H9 (cell line): ENCODE results near the gene KIF9. TPM values are rescaled to one million over a fixed set of nuclear protein-coding genes. Genes with fewer than 3 reads are reported as not detected.

Experiments used
- DNase-seq: peaks from one replicate; pipeline ENCODE4 v3.0.0-alpha.2; 2017
- H2AFZ ChIP-seq: one replicate; pipeline ENCODE4 v1.6.1; 2013; ENCODE audit warnings: mild to moderate bottlenecking, low read length, control low read depth, moderate library complexity
- H2AK5ac ChIP-seq: 2 replicates; pipeline ENCODE4 v1.6.1; 2013; ENCODE audit warnings: low read length, control low read depth, mixed read lengths; ENCODE audit not compliant: insufficient read length
- H2BK120ac ChIP-seq: one replicate; pipeline ENCODE4 v1.6.1; 2013; ENCODE audit warnings: low read depth, mild to moderate bottlenecking, low read length, control low read depth, inconsistent platforms; ENCODE audit not compliant: poor library complexity, severe bottlenecking
- H2BK12ac ChIP-seq: 2 replicates; pipeline ENCODE4 v1.6.1; 2013; ENCODE audit warnings: low read length, control low read depth, mixed read lengths, low read depth; ENCODE audit not compliant: insufficient read length
- H2BK15ac ChIP-seq: 2 replicates; pipeline ENCODE4 v1.6.1; 2013; ENCODE audit warnings: low read depth, low read length, control low read depth
- H2BK20ac ChIP-seq: one replicate; pipeline ENCODE4 v1.6.1; 2013; ENCODE audit warnings: low read depth, mild to moderate bottlenecking, low read length, control low read depth, inconsistent platforms; ENCODE audit not compliant: poor library complexity, severe bottlenecking
- H2BK5ac ChIP-seq: 2 replicates; pipeline ENCODE4 v1.6.1; 2013; ENCODE audit warnings: low read length, control low read depth, mixed read lengths; ENCODE audit not compliant: insufficient read length
- H3K14ac ChIP-seq: 2 replicates; pipeline ENCODE4 v1.6.1; 2013; ENCODE audit warnings: low read length, control low read depth; ENCODE audit not compliant: insufficient read depth
- H3K18ac ChIP-seq: 2 replicates; pipeline ENCODE4 v1.6.1; 2013; ENCODE audit warnings: low read depth, mild to moderate bottlenecking, mixed read lengths, low read length, control low read depth; ENCODE audit not compliant: insufficient read length
- H3K23ac ChIP-seq: 2 replicates; pipeline ENCODE4 v1.6.1; 2013; ENCODE audit warnings: low read length, control low read depth, mixed read lengths, low read depth; ENCODE audit not compliant: insufficient read length
- H3K23me2 ChIP-seq: 2 replicates; pipeline ENCODE4 v1.6.1; 2013; ENCODE audit warnings: low read depth, mild to moderate bottlenecking, mixed read lengths, low read length, control low read depth; ENCODE audit not compliant: insufficient read length, poor library complexity, severe bottlenecking
- H3K27ac ChIP-seq: 2 replicates; pipeline ENCODE4 v1.5.1; 2013; ENCODE audit warnings: low read length, control low read depth, mixed read lengths, low read depth; ENCODE audit not compliant: insufficient read length
- H3K27me3 ChIP-seq: 2 replicates; pipeline ENCODE4 v1.6.1; 2013; ENCODE audit warnings: low read length, control low read depth, inconsistent platforms; ENCODE audit not compliant: insufficient read depth
- H3K4ac ChIP-seq: 2 replicates; pipeline ENCODE4 v1.6.1; 2013; ENCODE audit warnings: low read depth, mild to moderate bottlenecking, control low read depth, inconsistent platforms, low read length, moderate library complexity
- H3K4me1 ChIP-seq: 2 replicates; pipeline ENCODE4 v1.6.1; 2013; ENCODE audit warnings: low read length, control low read depth, inconsistent platforms; ENCODE audit not compliant: insufficient read depth
- H3K4me2 ChIP-seq: 2 replicates; pipeline ENCODE4 v1.6.1; 2013; ENCODE audit warnings: low read length, control low read depth, mixed read lengths; ENCODE audit not compliant: insufficient read length, insufficient read depth
- H3K56ac ChIP-seq: 2 replicates; pipeline ENCODE4 v1.6.1; 2013; ENCODE audit warnings: low read depth, mild to moderate bottlenecking, mixed read lengths, low read length, control low read depth; ENCODE audit not compliant: insufficient read length
- H3K79me1 ChIP-seq: 2 replicates; pipeline ENCODE4 v1.6.1; 2013; ENCODE audit warnings: low read depth, mild to moderate bottlenecking, moderate library complexity, low read length, control low read depth, inconsistent platforms; ENCODE audit not compliant: insufficient read depth, poor library complexity, severe bottlenecking
- H3K79me2 ChIP-seq: 2 replicates; pipeline ENCODE4 v1.6.1; 2013; ENCODE audit warnings: low read length, control low read depth, inconsistent platforms; ENCODE audit not compliant: insufficient read depth
- H3K9ac ChIP-seq: 2 replicates; pipeline ENCODE4 v1.6.1; 2013; ENCODE audit warnings: low read length, control low read depth, mixed read lengths; ENCODE audit not compliant: insufficient read length; ENCODE audit errors: extremely low read depth
- H3K9me3 ChIP-seq: one replicate; pipeline ENCODE4 v1.6.1; 2013; ENCODE audit warnings: low read depth, low read length, inconsistent platforms; ENCODE audit not compliant: control insufficient read depth
- H3T11ph ChIP-seq: one replicate; pipeline ENCODE4 v1.6.1; 2013; ENCODE audit warnings: mild to moderate bottlenecking, low read length, control low read depth, inconsistent platforms
- H4K20me1 ChIP-seq: one replicate; pipeline ENCODE4 v1.6.1; 2013; ENCODE audit not compliant: control insufficient read depth, insufficient read length, insufficient read depth
- H4K5ac ChIP-seq: 2 replicates; pipeline ENCODE4 v1.6.1; 2013; ENCODE audit warnings: low read depth, mild to moderate bottlenecking, mixed read lengths, low read length, control low read depth; ENCODE audit not compliant: insufficient read length
- H4K8ac ChIP-seq: replicated peaks from 2 replicates; pipeline ENCODE4 v1.6.1; 2013; ENCODE audit warnings: low read length, control low read depth, mixed read lengths, low read depth; ENCODE audit not compliant: insufficient read length
- H4K91ac ChIP-seq: 2 replicates; pipeline ENCODE4 v1.6.1; 2013; ENCODE audit warnings: low read depth, mild to moderate bottlenecking, moderate library complexity, mixed read lengths, low read length, control low read depth; ENCODE audit not compliant: insufficient read length
- H3K27ac Mint-ChIP-seq, 3 experiments: 2 replicates in 2 of 3; 3 replicates in 1 of 3; pipeline ENCODE4 v1.8.0; 2020 to 2021; ENCODE audit warnings: mixed read lengths in 3 of 3, mild to moderate bottlenecking in 1 of 3, moderate library complexity in 1 of 3
- H3K27me3 Mint-ChIP-seq: 2 replicates; pipeline ENCODE4 v1.8.0; 2021; ENCODE audit warnings: low read depth, mild to moderate bottlenecking, moderate library complexity, mixed read lengths
- H3K36me3 Mint-ChIP-seq, 3 experiments: 2 replicates in 2 of 3; 3 replicates in 1 of 3; pipeline ENCODE4 v1.8.0; 2020 to 2021; ENCODE audit warnings: low read depth in 3 of 3, mixed read lengths in 3 of 3; ENCODE audit not compliant: insufficient read depth in 1 of 3
- H3K4me1 Mint-ChIP-seq, 2 experiments: 2 replicates each; pipeline ENCODE4 v1.8.0; 2020; ENCODE audit warnings: mixed read lengths in 2 of 2
- H3K4me3 Mint-ChIP-seq, 2 experiments: 2 replicates in 1 of 2; 3 replicates in 1 of 2; pipeline ENCODE4 v1.8.0; 2020 to 2021; ENCODE audit warnings: mild to moderate bottlenecking in 2 of 2, mixed read lengths in 2 of 2, moderate library complexity in 1 of 2
- H3K9me3 Mint-ChIP-seq, 2 experiments: 2 replicates in 1 of 2; 3 replicates in 1 of 2; pipeline ENCODE4 v1.8.0; 2020; ENCODE audit warnings: mild to moderate bottlenecking in 2 of 2, mixed read lengths in 2 of 2, moderate library complexity in 1 of 2
- CTCF ChIP-seq: fragments of 200-600 bp; sonication (generic); conservative IDR thresholded peaks from 3 replicates; pipeline ENCODE4 v1.8.0; 2021; ENCODE audit warnings: antibody characterized with exemption, mild to moderate bottlenecking
- WGBS: extraction: QIAGEN DNeasy Blood & Tissue Kit; methylation state at CpG from one replicate; pipeline ENCODE4 v1.1.7; 2013; ENCODE audit warnings: missing lambda C conversion rate, low lambda C conversion rate, mixed read lengths; ENCODE audit not compliant: insufficient read length; ENCODE audit errors: extremely low coverage; 5-methylcytosine and 5-hydroxymethylcytosine counted together
- total RNA-seq: library from RNA; stranded (reverse); gene quantifications from 2 replicates; pipeline ENCODE4 v1.2.1, GENCODE V29; 2021

The KIF9 gene
- total RNA-seq, 1 experiment from 2014 or later, result 8.4 TPM

DNA sequence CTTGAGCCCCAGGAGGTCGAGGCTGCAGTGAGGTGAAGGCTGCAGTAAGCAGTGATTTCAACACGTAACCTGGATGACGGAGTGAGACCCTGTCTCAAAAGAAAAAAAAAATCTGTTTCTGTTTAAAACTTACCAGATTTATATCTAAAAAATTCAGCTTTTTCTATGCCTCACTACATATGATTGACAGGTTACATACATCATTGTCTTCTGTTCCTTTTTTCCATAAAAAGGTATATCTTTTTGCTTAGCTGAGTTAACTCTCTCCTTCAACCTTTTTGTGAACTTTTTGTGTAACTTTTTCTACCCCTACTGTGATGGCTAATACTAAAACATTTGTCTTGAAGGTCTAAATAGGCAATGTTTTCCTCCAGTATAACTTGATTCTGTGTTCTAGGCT lies 80.1 kb downstream of the KIF9 start:
- Histone ChIP-seq H3K23ac (no peak overlapping the region), H4K20me1 (no peaks in the 10 kb centered on the region), H2AK5ac (no peak overlapping the region), H3K9me3 (no peaks in the 10 kb centered on the region), H4K8ac (no peak overlapping the region), H3K79me2 (no peaks in the 10 kb centered on the region), H3K27ac (no peak overlapping the region), H3T11ph (no peak overlapping the region), H2BK120ac (no peak overlapping the region), H2BK12ac (no peak overlapping the region), H2BK20ac (no peak overlapping the region), H3K4ac (no peak overlapping the region), H3K79me1 (no peaks in the 10 kb centered on the region), H3K4me1 (no peaks in the 10 kb centered on the region), H3K4me2 (no peak overlapping the region), H3K18ac (no peak overlapping the region), H4K5ac (no peak overlapping the region), H3K56ac (no peak overlapping the region), H2BK15ac (no peak overlapping the region), H3K14ac (no peak overlapping the region), H2BK5ac (no peak overlapping the region), H3K27me3 (no peaks in the 10 kb centered on the region), H3K23me2 (no peaks in the 10 kb centered on the region), H4K91ac (no peak overlapping the region), H3K9ac (no peak overlapping the region), H2AFZ (no peak overlapping the region)
- no peak for DNase-seq
- Mint-ChIP-seq H3K27me3 (no peaks in the 10 kb centered on the region), H3K27ac (no peak overlapping the region), H3K9me3 (no peaks in the 10 kb centered on the region), H3K4me3 (no peak overlapping the region), H3K36me3 (no peaks in the 10 kb centered on the region), H3K4me1 (no peaks in the 10 kb centered on the region)
- no peak for TF ChIP-seq CTCF
- WGBS, result no CpG with 5 or more reads among the region's 3 CpGs
